COR-L47 (cell line): ENCODE measurements around the gene ZBTB18.

ENCODE experiments used
- DNase-seq: peaks from one replicate; lab custom pipeline; 2025; lab: John Stamatoyannopoulos, UW

ZBTB18 gene

GRCh38 chr1:244063498-244063897 lies 12.4 kb downstream of the ZBTB18 start:
- DNase-seq, result no peak

GRCh38 chr1:244064621-244065020 lies 13.5 kb downstream of the ZBTB18 start:
- DNase-seq, result no peak

- DNase-seq, result no peak
These were observed 14.1 kb downstream of the ZBTB18 start for GRCh38 chr1:244065063-244065793.

- no peak for DNase-seq
These were observed 14.9 kb downstream of the ZBTB18 start for GRCh38 chr1:244065960-244066388.

GRCh38 chr1:244066954-244067716 lies 16.1 kb downstream of the ZBTB18 start:
- no peak for DNase-seq

GRCh38 chr1:244067893-244068292 lies 16.8 kb downstream of the ZBTB18 start:
- no peak for DNase-seq

GRCh38 chr1:244068567-244068966 lies 17.5 kb downstream of the ZBTB18 start:
- no peak for DNase-seq

GRCh38 chr1:244069326-244069898 lies 18.3 kb downstream of the ZBTB18 start:
- no peak for DNase-seq

- DNase-seq, result no peak
These were observed 23.6 kb downstream of the ZBTB18 start for GRCh38 chr1:244074559-244075171.

GRCh38 chr1:244075247-244075722 lies 24.2 kb downstream of the ZBTB18 start:
- DNase-seq, result no peak

GRCh38 chr1:244076740-244077139 lies 25.7 kb downstream of the ZBTB18 start:
- no peak for DNase-seq

- DNase-seq, result no peak
These were observed 26.6 kb downstream of the ZBTB18 start for GRCh38 chr1:244077473-244078220.

- DNase-seq, result no peak
These were observed 29.4 kb downstream of the ZBTB18 start for GRCh38 chr1:244080343-244080929.

GRCh38 chr1:244082969-244083368 lies 31.9 kb downstream of the ZBTB18 start:
- DNase-seq, result no peak

GRCh38 chr1:244083383-244083943 lies 32.4 kb downstream of the ZBTB18 start:
- no peak for DNase-seq

GRCh38 chr1:244084763-244085162 lies 33.7 kb downstream of the ZBTB18 start:
- DNase-seq, result no peak

GRCh38 chr1:244085891-244086290 lies 34.8 kb downstream of the ZBTB18 start:
- no peak for DNase-seq

GRCh38 chr1:244087021-244087560 lies 36.0 kb downstream of the ZBTB18 start:
- DNase-seq, result no peak

GRCh38 chr1:244087611-244088010 lies 36.5 kb downstream of the ZBTB18 start:
- DNase-seq, result no peak

GRCh38 chr1:244088161-244088560 lies 37.1 kb downstream of the ZBTB18 start:
- DNase-seq, result no peak

GRCh38 chr1:244089561-244089960 lies 38.5 kb downstream of the ZBTB18 start:
- DNase-seq, result no peak
